Activated T-helper 1 cell treated with anti-CD3 and anti-CD28 coated beads, Interleukin-2, amount 50 U/mL, for 16 hours (primary cell): ENCODE measurements around the gene ANKMY1.
"Not testable (repeated sequence)": the region's sequence is repeated elsewhere in the genome, so short reads cannot be mapped to it uniquely, and the experiment has no call there.

ENCODE experiments used
- DNase-seq, 2 donors: peaks; one replicate each; pipeline ENCODE4 v3.0.0-alpha.2; 2020; ENCODE audit warnings: low read depth in 1 of 2, low spot score in 1 of 2

ANKMY1 gene

GRCh38 chr2:240523451-240524281, 34.1 kb downstream of the ANKMY1 start:
- no peak for DNase-seq

GRCh38 chr2:240522406-240522805, 35.4 kb downstream of the ANKMY1 start:
- DNase-seq = no peak

- DNase-seq = not testable (repeated sequence)
Measured at GRCh38 chr2:240521885-240522284, 35.9 kb downstream of the ANKMY1 start.

- DNase-seq = no peak
Measured at GRCh38 chr2:240520974-240521350, 36.8 kb downstream of the ANKMY1 start.

GRCh38 chr2:240520130-240520973, 37.4 kb downstream of the ANKMY1 start:
- no peak for DNase-seq

GRCh38 chr2:240519396-240520129, 38.2 kb downstream of the ANKMY1 start:
- DNase-seq = no peak

GRCh38 chr2:240518981-240519380, 38.8 kb downstream of the ANKMY1 start:
- DNase-seq = no peak

- DNase-seq = no peak
Measured at GRCh38 chr2:240517342-240517741, 40.4 kb downstream of the ANKMY1 start.

GRCh38 chr2:240514631-240515030, 43.2 kb downstream of the ANKMY1 start:
- DNase-seq = no peak

- peak; percentile 71 to 73 for DNase-seq
Measured at GRCh38 chr2:240513549-240514287, 44.1 kb downstream of the ANKMY1 start.

GRCh38 chr2:240512666-240513535, 44.9 kb downstream of the ANKMY1 start:
- DNase-seq = no peak

- no peak for DNase-seq
Measured at GRCh38 chr2:240512109-240512485, 45.7 kb downstream of the ANKMY1 start.

GRCh38 chr2:240511351-240512108, 46.3 kb downstream of the ANKMY1 start:
- no peak for DNase-seq

- no peak for DNase-seq
Measured at GRCh38 chr2:240510513-240511210, 47.1 kb downstream of the ANKMY1 start.

- no peak for DNase-seq
Measured at GRCh38 chr2:240509667-240510512, 47.9 kb downstream of the ANKMY1 start.

GRCh38 chr2:240508832-240509545, 48.8 kb downstream of the ANKMY1 start:
- DNase-seq = no peak

- no peak for DNase-seq
Measured at GRCh38 chr2:240507778-240508251, 50.0 kb downstream of the ANKMY1 start.
